ENCODE data around the gene ZCCHC8.

The ZCCHC8 gene

GRCh38 chr12:122422730-122423257 is 77.9 kb downstream of the ZCCHC8 start:
- H3K27ac ChIP-seq (ENCODE audit: low read length): no peak overlapping the region
- peak overlapping the region; percentile 84 for H3K4me3 ChIP-seq (ENCODE audit: low read length)
- H2AFZ ChIP-seq (ENCODE audit: low read depth, low read length): peak overlapping the region; percentile 77
- H3K4me2 ChIP-seq (ENCODE audit: low read length): peak overlapping the region; percentile 100
- no peaks in the 10 kb centered on the region for H3K9me3 ChIP-seq (ENCODE audit: insufficient read depth, low read length)
- no peaks in the 10 kb centered on the region for H3K36me3 ChIP-seq (replicated peaks; ENCODE audit: low read depth, low read length)
- peaks cover 36% of the 10 kb centered on the region for H3K79me2 ChIP-seq (ENCODE audit: low read length)
- H3K27me3 ChIP-seq (ENCODE audit: low read depth, low read length): peaks cover 6% of the 10 kb centered on the region; the same call in 1 of the 2 replicates
- no peaks in the 10 kb centered on the region for H4K20me1 ChIP-seq (ENCODE audit: insufficient read depth, low read length)
- H3K9ac ChIP-seq (ENCODE audit: low read length): peak overlapping the region; percentile 61
- H3K4me1 ChIP-seq (ENCODE audit: low read length): peaks cover 39% of the 10 kb centered on the region
- TF ChIP-seq CTCF (IDR thresholded peaks at IDR 0.05; ENCODE audit: low read depth, low read length) (no peak), EZH2phosphoT487 (IDR thresholded peaks at IDR 0.05; ENCODE audit: low read depth) (no peak)

DNA sequence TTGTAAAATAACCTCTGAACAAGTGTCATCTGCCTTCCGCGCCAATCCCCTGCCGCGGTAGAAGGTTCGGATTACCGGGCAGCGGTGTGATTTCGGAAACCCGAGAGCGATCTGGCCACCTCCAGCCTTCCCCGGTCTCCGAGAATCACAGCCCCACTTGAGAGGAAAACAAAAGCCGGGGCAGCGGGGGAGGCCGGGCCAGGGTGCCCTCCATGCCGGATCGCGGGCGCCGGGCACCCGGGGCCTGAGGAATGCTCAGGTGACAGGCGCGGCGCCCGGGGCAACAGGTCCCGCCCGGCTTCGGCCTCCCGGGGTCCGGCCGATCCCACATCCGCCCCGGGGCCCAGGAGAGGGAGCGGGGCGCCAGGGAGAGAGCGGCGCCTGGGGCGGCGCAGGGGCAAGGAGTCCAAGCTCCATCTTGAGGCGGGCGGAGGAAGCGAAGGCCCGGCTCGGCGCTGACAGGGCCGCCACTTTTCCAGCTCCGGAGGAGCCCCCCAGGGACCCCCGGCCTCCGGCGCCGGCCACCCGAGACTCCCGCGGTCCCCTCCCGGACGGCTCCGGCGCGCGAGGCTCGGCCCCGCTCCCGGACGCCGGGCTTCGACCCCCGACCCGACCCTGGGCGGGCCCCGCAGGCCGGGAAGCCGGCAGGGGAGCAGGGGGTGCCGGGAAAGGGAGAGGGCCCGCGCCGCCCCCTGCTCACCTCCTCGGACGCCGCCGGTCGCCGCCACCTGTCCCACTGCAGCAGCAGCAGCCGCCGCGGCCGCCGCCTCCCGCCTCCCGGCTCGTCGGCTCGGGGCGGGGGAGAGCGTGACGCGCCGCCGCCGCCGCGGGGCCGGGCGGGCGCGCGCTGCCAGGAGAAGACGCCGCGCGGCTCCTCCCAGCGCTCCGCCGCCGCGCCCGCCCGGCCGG is 78.7 kb downstream of the ZCCHC8 start, which contains the start of gene CLIP1:
CLIP1 (minus strand) TSS at position 849 of the 909 bp plus-strand sequence. CDS start 42,217 bp downstream, outside the sequence.
- Histone ChIP-seq H3K79me2 (ENCODE audit: low read length) (peaks cover 39% of the 10 kb centered on the region), H4K20me1 (ENCODE audit: insufficient read depth, low read length) (no peaks in the 10 kb centered on the region), H3K4me1 (ENCODE audit: low read length) (peaks cover 42% of the 10 kb centered on the region), H3K27me3 (ENCODE audit: low read depth, low read length) (peaks cover 6% of the 10 kb centered on the region; the same call in 1 of the 2 replicates), H3K27ac (ENCODE audit: low read length) (peak within 1 kb of the TSS; percentile 60), H3K9ac (ENCODE audit: low read length) (peak within 1 kb of the TSS; percentile 85), H3K36me3 (replicated peaks; ENCODE audit: low read depth, low read length) (no peaks in the 10 kb centered on the region), H3K9me3 (ENCODE audit: insufficient read depth, low read length) (no peaks in the 10 kb centered on the region), H3K4me2 (ENCODE audit: low read length) (peak within 1 kb of the TSS; percentile 100), H3K4me3 (ENCODE audit: low read length) (peak within 1 kb of the TSS; percentile 88), H2AFZ (ENCODE audit: low read depth, low read length) (peak within 1 kb of the TSS; percentile 77)
- TF ChIP-seq EZH2phosphoT487 (IDR thresholded peaks at IDR 0.05; ENCODE audit: low read depth): no peak
- TF ChIP-seq CTCF (IDR thresholded peaks at IDR 0.05; ENCODE audit: low read depth, low read length): peak; percentile 58

Data from OCI-LY3 (cell line).